Islet of Langerhans (tissue), 1 donor: Measurements from ENCODE around the gene CMTM6.
"Not testable (repeated sequence)": the region's sequence is repeated elsewhere in the genome, so short reads cannot be mapped to it uniquely, and the experiment has no call there.

Experiments used
- FAIRE-seq: peaks from one replicate; lab custom pipeline; 2011; peaks lifted over from hg19 to GRCh38; lab: Jason Lieb, UNC

CMTM6 gene

DNA sequence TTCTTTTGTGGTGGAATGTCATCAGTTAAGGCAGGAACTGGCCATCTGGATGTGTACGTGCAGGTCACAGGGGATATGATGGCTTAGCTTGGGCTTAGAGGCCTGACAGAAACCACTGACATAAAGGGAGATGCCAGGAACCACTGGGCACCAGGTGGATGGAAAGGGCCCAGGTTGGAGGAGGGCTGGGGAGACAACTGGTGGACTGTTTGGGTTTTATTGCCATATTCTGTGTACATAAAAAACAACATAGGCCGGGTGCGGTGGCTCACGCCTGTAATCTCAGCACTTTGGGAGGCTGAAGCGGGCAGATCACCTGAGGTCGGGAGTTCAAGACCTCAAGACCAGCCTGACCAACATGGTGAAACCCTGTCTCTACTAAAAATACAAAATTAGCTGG is 35.8 kb downstream of the CMTM6 start:
- not testable (repeated sequence) for FAIRE-seq

- not testable (repeated sequence) for FAIRE-seq
These were observed 37.9 kb downstream of the CMTM6 start for GRCh38 chr3:32464726-32465125.

DNA sequence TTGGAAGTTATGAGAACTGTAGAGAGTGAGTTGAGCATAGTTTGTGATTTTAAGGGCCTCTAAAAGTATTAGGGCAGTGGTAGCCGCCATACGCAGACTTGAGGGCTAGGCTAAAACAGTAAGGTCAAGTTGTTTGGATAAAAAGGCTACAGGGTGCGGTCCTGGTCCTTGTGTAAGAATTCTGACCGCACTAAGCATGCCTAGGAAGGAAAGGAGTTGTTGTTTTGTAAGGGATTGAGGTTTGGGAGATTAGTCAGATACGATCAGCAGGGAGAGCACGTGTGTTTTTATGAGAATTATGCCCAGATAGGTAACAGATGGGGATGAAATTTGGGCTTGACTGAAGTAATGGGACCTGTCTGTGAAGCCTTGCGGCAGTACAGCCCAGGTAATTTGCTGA is 39.2 kb downstream of the CMTM6 start:
- not testable (repeated sequence) for FAIRE-seq

DNA sequence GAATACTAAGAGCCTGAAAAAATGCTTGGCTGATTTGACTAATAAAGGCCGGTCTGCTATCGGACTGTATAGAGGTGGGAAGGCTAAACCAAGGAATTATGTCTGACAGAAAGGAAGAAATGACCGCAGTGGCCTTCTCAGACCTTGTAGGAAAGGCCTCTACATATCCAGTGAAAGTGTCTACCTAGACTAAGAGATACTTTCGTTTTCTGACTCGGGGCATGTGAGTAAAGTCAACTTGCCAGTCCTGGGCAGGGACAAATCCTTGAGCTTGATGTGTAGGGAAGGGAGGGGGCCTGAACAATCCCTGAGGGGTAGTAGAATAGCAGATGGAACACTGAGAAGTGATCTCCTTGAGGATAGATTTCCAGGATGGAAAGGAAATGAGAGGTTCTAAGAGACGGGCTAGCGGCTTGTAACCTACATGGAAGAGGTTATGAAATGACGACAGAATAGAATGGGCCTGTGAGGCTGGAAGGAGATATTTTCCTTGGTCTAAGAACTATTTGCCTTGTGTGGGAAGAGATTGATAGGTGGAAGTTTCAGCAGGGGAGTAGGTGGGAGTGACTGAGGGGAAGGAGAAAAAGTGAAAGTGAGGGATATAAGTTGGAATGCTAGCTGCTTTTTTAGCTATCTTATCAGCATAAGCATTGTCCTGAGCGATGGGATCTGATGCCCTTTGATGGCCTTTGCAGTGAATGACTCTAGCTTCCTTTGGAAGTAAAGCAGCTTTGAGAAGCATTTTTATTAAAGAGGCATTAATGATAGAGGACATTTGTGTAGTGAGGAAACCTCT is 40.3 kb downstream of the CMTM6 start:
- FAIRE-seq, result not testable (repeated sequence)

GRCh38 chr3:32460817-32461496 is 41.7 kb downstream of the CMTM6 start:
- FAIRE-seq, result not testable (repeated sequence)

- FAIRE-seq, result no peak
These were observed 42.5 kb downstream of the CMTM6 start for GRCh38 chr3:32460031-32460749.

GRCh38 chr3:32459450-32459849 is 43.2 kb downstream of the CMTM6 start:
- FAIRE-seq, result no peak

DNA sequence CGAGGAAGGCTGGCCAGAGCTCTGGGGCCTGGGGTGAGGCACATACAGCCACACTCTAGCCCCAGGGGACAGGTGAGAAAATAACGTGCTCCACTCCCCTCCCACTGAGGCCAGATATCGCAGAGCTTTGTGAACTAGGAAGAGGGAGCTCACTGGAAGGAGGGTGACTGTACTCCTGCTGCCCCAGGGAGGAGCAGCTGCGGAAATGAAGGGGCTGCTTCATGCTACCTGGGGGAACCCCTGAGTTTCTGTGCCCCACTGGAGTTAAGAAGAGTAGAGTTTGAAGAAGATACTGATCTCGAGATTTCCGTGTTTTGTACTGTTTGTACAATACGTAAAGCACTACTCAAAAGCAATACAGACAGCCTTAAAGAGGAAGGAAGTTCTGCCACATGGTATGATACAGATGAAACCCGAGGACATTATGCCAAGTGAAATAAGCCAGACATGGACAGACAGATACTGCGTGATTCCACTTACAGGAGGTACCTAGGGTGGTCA is 44.6 kb downstream of the CMTM6 start:
- FAIRE-seq, result no peak

DNA sequence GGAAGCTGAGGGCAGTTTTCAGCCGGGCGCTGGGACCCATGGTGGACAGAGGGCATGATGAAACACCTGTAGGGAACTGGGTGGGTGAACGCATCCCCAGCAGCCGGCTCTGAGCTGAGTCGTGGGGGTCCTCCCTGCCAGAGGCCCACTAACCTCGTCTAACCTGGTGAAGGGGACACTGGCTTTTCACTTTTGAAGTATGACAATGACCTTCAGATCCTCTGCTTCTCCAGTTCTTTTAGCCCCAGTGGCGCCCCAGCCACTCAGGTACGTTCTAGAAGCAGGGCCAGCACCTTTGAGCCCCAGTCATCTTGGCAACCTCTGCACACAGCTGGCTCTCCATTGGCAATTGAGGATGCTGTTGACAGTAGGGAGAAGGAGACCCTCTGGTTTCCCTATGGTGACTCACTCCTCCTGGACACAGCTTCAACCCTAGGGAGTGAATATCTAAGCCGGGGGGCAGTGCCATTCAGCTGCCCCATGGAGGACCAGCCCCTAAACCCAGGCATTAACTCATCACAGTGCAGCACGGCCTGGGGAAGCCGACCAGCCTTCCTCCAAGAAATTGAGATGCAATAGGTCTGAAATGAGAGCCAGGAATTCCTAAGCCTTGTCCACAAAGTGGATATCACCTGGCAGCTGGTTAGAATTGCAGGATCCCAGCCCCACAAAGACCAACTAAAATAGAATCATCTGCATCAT is 46.1 kb downstream of the CMTM6 start:
- no peak for FAIRE-seq

DNA sequence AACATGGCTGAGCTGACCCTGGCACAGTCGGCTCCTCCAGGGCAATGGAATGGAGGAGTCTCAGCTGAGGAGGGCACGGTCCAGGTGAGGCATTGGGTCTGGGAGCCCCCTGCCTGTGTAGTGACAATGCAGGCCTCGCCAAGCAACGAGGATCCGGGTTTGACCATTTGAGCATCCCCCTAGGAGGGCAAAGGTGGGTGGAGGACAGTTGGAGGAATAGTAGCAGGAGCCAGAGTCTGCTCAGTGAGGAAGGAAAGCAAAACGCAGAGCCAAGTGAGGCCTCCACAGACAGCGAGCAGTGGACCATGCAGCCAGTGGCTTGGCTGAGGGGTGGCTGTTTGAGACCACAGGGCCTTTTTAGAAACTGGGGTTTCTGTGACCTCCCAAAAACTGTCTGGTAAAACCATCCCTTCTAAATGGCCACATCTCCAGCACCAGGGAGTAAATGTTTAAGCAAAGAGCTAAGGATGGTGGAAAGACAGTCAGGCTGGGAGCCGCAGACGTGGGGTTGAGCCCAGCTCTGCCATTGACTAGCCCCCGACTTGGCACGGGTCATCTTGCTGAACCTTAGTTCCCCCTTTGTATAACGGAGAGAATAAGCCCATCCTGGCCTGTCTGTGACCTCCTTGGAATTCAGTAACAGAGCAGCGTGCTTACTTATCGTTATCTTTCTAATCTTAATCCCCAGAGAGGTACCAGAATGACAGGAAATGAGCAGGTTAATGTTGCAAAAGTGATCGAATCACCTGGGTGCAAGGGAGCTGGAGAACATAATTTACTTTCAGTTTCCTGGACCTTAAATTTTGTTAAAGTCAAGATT is 46.8 kb downstream of the CMTM6 start:
- no peak for FAIRE-seq

GRCh38 chr3:32454731-32455608 is 47.7 kb downstream of the CMTM6 start:
- no peak for FAIRE-seq

- FAIRE-seq, result no peak
These were observed 48.5 kb downstream of the CMTM6 start for GRCh38 chr3:32454111-32454510.

- FAIRE-seq, result no peak
These were observed 49.3 kb downstream of the CMTM6 start for GRCh38 chr3:32453346-32453745.

GRCh38 chr3:32452009-32452408 is 50.6 kb downstream of the CMTM6 start:
- FAIRE-seq, result no peak

GRCh38 chr3:32450992-32451659 is 51.5 kb downstream of the CMTM6 start:
- no peak for FAIRE-seq

DNA sequence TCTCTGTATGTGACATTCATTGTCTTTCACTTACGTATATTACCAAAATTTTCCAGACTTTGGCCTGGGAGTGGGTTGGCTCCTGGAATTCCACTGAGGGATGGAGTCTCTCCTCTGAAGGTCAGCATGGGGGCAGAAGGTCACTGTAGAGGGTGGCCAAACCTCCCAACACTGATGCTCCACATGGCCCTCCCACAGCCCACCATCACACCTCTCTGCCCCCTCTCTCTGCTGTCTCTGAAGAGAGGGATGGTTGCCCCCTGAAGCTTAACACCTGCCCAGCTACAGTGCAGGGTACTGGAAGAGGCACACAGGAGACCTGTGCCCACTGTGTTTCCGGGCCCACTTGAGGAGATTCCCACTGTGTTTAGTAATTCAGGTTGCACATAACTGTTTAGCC is 52.2 kb downstream of the CMTM6 start:
- no peak for FAIRE-seq

DNA sequence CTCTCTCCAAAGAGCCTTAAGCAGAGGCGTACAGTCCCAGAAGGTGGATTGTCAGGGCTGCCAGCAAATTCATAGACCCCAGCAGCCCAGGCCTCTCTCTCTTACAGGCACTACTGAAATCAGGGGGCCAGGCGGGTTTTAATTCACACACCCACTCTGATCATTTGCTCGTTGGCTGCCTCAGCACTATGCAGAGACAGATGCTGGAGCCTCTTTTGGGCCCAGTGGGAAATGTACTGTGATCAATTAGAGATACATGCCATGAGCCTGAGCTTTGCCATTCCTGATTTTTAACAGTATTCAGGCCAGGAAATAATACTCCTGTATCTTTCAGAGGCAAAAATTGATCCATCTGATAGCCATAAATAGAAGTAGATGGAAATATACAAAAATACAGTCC is 53.0 kb downstream of the CMTM6 start:
- no peak for FAIRE-seq

GRCh38 chr3:32448686-32449474 is 53.8 kb downstream of the CMTM6 start:
- no peak for FAIRE-seq

GRCh38 chr3:32447865-32448400 is 54.7 kb downstream of the CMTM6 start:
- FAIRE-seq, result no peak
